ENCODE results near the gene ST3GAL3. TPM values are rescaled to one million over a fixed set of nuclear protein-coding genes. Genes with fewer than 3 reads are reported as not detected.

ST3GAL3 gene
- total and polyA plus RNA-seq, 2 of the 13 experiments (the other 11 are each of a cell fraction or from before 2014, with no cell fraction given) = 5.1 to 8.1 TPM

DNA sequence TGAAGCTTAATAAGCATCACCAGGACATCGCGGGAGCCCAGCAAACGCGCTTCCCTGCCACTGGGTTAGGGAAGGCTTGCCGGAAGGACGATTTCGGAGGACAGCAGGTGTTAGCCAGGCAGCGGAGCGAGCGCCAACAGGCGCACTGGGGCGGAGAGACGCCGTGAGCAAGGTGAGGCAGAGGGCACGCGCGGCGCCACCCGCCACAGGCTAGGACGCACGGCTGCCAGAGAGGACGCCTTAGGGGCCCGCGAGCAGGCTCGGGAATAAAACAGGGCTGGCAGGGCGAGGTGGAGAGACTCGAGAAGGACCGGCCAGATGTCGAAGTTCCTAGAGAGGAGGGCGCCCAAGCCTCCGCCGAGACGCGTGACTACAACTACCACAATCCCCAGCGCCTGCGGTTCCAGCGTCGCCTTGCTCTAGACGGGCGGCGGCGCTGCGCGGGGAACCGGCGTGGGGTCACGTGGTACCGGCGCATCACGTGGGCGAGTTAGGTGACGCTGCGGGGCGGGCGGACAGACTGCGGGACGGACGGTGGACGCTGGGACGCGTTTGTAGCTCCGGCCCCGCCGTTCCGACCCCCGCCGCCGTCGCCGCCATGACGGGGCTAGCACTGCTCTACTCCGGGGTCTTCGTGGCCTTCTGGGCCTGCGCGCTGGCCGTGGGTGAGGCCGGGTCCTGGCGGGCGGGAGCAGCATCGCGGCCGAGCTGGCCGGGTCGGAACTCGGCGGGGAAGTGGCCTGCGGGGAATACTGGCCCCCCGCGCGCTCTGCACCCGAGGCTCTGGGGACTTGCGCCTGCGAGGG is 267.3 kb downstream of the ST3GAL3 start, which contains the start of gene ATP6V0B (continued):
- TF ChIP-seq, protein P1, sequence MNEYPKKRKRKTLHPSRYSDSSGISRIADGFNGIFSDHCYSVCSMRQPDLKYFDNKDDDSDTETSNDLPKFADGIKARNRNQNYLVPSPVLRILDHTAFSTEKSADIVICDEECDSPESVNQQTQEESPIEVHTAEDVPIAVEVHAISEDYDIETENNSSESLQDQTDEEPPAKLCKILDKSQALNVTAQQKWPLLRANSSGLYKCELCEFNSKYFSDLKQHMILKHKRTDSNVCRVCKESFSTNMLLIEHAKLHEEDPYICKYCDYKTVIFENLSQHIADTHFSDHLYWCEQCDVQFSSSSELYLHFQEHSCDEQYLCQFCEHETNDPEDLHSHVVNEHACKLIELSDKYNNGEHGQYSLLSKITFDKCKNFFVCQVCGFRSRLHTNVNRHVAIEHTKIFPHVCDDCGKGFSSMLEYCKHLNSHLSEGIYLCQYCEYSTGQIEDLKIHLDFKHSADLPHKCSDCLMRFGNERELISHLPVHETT (CRISPR knock-in tag; conservative IDR thresholded peaks at IDR 0.05) = peak; percentile 73
- TF ChIP-seq ZNF749 (CRISPR knock-in tag; IDR thresholded peaks at IDR 0.05; ENCODE audit: borderline replicate concordance) (peak; percentile 74; the same call in 1 of the 2 replicates), GPN1 (CRISPR knock-in tag; IDR thresholded peaks at IDR 0.05; ENCODE audit: borderline replicate concordance) (no peak), ZNF530 (CRISPR knock-in tag; IDR thresholded peaks at IDR 0.05; ENCODE audit: low read depth) (no peak), ZSCAN5A (CRISPR knock-in tag; IDR thresholded peaks at IDR 0.05; ENCODE audit: borderline replicate concordance) (peak; percentile 3; the same call in 1 of the 2 replicates), YEATS2 (CRISPR knock-in tag; IDR thresholded peaks at IDR 0.05; ENCODE audit: borderline replicate concordance) (peak; percentile 86; the same call in 1 of the 2 replicates), KAT2B (IDR thresholded peaks at IDR 0.05; ENCODE audit: borderline replicate concordance, low read depth, low read length) (no peak), BORCS8-MEF2B (CRISPR knock-in tag; IDR thresholded peaks at IDR 0.05) (0 out of 2 replicates have a peak, but pooled peaks have one; percentile 45), ZNF589 (CRISPR knock-in tag; conservative IDR thresholded peaks at IDR 0.05) (peak; percentile 79; the same call in 1 of the 2 replicates), ZNF782 (CRISPR knock-in tag; IDR thresholded peaks at IDR 0.05; ENCODE audit: borderline replicate concordance) (peak; percentile 59; the same call in 1 of the 2 replicates), MAZ (IDR thresholded peaks at IDR 0.05; ENCODE audit: borderline replicate concordance, low read depth, low read length) (peak; percentile 54; the same call in 1 of the 2 replicates), MAZ (CRISPR knock-in tag; IDR thresholded peaks at IDR 0.05; ENCODE audit: low read depth) (peak; percentile 73; the same call in 1 of the 2 replicates), SP4 (CRISPR knock-in tag; IDR thresholded peaks at IDR 0.05) (peak; percentile 59; the same call in 1 of the 2 replicates), ZBTB26 (CRISPR knock-in tag; IDR thresholded peaks at IDR 0.05; ENCODE audit: borderline replicate concordance) (peak; percentile 71), TOPORS (CRISPR knock-in tag; IDR thresholded peaks at IDR 0.05) (0 out of 2 replicates have a peak, but pooled peaks have one; percentile 68), HNRNPLL (IDR thresholded peaks at IDR 0.05; ENCODE audit: low read depth, low read length, poor library complexity, severe bottlenecking) (peak; percentile 92), ZNF232 (CRISPR knock-in tag; IDR thresholded peaks at IDR 0.05; ENCODE audit: borderline replicate concordance) (no peak)
- TF ChIP-seq, protein P2, sequence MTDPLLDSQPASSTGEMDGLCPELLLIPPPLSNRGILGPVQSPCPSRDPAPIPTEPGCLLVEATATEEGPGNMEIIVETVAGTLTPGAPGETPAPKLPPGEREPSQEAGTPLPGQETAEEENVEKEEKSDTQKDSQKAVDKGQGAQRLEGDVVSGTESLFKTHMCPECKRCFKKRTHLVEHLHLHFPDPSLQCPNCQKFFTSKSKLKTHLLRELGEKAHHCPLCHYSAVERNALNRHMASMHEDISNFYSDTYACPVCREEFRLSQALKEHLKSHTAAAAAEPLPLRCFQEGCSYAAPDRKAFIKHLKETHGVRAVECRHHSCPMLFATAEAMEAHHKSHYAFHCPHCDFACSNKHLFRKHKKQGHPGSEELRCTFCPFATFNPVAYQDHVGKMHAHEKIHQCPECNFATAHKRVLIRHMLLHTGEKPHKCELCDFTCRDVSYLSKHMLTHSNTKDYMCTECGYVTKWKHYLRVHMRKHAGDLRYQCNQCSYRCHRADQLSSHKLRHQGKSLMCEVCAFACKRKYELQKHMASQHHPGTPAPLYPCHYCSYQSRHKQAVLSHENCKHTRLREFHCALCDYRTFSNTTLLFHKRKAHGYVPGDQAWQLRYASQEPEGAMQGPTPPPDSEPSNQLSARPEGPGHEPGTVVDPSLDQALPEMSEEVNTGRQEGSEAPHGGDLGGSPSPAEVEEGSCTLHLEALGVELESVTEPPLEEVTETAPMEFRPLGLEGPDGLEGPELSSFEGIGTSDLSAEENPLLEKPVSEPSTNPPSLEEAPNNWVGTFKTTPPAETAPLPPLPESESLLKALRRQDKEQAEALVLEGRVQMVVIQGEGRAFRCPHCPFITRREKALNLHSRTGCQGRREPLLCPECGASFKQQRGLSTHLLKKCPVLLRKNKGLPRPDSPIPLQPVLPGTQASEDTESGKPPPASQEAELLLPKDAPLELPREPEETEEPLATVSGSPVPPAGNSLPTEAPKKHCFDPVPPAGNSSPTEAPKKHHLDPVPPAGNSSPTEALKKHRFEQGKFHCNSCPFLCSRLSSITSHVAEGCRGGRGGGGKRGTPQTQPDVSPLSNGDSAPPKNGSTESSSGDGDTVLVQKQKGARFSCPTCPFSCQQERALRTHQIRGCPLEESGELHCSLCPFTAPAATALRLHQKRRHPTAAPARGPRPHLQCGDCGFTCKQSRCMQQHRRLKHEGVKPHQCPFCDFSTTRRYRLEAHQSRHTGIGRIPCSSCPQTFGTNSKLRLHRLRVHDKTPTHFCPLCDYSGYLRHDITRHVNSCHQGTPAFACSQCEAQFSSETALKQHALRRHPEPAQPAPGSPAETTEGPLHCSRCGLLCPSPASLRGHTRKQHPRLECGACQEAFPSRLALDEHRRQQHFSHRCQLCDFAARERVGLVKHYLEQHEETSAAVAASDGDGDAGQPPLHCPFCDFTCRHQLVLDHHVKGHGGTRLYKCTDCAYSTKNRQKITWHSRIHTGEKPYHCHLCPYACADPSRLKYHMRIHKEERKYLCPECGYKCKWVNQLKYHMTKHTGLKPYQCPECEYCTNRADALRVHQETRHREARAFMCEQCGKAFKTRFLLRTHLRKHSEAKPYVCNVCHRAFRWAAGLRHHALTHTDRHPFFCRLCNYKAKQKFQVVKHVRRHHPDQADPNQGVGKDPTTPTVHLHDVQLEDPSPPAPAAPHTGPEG (CRISPR knock-in tag; IDR thresholded peaks at IDR 0.05) = peak; percentile 33

Measured in HepG2 (cell line).